ENCODE measurements around the gene APBA2. TPM values are rescaled to one million over a fixed set of nuclear protein-coding genes. Genes with fewer than 3 reads are reported as not detected.
A peak's percentile ranks its signal among the peaks of the same experiment; 100 is the strongest.

The APBA2 gene
- total RNA-seq, 1 donor from 2014 or later: 35.8 TPM

DNA sequence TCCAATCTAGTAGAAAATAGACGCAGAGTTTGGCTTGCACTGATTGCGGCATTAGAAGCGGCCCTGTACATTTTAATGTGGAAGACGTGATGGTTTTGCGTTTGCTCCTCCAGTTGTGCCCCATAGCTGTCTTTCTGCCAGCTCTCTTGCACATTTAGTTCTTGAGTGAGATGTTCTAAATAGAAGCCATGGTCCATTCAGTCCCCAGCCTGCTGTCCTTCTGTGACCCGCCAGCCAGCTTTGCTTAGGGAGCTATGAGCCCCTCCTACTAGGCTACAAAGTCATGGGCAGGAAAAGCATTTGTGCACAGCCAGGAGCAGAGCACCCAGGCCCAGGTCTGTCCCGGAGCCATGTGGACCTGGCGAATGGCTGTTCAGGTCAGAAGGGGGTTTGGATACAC, 50.3 kb downstream of the APBA2 start:
- Histone ChIP-seq H3K36me3 (no peaks in the 10 kb centered on the region), H2AFZ (replicated peaks) (no peak overlapping the region), H3K9ac (no peak overlapping the region), H3K4me1 (no peaks in the 10 kb centered on the region), H3K27me3 (no peaks in the 10 kb centered on the region), H3F3A (ENCODE audit: low read depth) (no peaks in the 10 kb centered on the region), H3K4me2 (no peak overlapping the region), H4K20me1 (ENCODE audit: low read depth) (peaks cover 37% of the 10 kb centered on the region), H3K79me2 (ENCODE audit: low read depth) (peaks cover 7% of the 10 kb centered on the region), H3K4me3 (no peak overlapping the region), H3K27ac (no peak overlapping the region), H3K9me3 (ENCODE audit: low read depth) (no peaks in the 10 kb centered on the region)
- H3K9me3 Mint-ChIP-seq: peaks cover 18% of the 10 kb centered on the region
- peaks cover 3% of the 10 kb centered on the region for H3K27me3 Mint-ChIP-seq (ENCODE audit: insufficient read depth, low read depth)
- H3K4me1 Mint-ChIP-seq: peaks cover 31% of the 10 kb centered on the region
- no peak for DNase-seq (ENCODE audit: low spot score)
- peaks cover 36% of the 10 kb centered on the region for H3K36me3 Mint-ChIP-seq
- no peak overlapping the region for H3K4me3 Mint-ChIP-seq
- TF ChIP-seq, protein P1, sequence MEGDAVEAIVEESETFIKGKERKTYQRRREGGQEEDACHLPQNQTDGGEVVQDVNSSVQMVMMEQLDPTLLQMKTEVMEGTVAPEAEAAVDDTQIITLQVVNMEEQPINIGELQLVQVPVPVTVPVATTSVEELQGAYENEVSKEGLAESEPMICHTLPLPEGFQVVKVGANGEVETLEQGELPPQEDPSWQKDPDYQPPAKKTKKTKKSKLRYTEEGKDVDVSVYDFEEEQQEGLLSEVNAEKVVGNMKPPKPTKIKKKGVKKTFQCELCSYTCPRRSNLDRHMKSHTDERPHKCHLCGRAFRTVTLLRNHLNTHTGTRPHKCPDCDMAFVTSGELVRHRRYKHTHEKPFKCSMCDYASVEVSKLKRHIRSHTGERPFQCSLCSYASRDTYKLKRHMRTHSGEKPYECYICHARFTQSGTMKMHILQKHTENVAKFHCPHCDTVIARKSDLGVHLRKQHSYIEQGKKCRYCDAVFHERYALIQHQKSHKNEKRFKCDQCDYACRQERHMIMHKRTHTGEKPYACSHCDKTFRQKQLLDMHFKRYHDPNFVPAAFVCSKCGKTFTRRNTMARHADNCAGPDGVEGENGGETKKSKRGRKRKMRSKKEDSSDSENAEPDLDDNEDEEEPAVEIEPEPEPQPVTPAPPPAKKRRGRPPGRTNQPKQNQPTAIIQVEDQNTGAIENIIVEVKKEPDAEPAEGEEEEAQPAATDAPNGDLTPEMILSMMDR (IDR thresholded peaks at IDR 0.05): no peak
- no peak for TF ChIP-seq EZH2 (IDR thresholded peaks at IDR 0.05)
- TF ChIP-seq EZH2phosphoT487 (IDR thresholded peaks at IDR 0.05): no peak
- H3K27ac Mint-ChIP-seq: peak overlapping the region; percentile 23

GRCh38 chr15:28936481-28936881, 50.7 kb downstream of the APBA2 start:
- TF ChIP-seq EZH2phosphoT487 (IDR thresholded peaks at IDR 0.05) (no peak), EZH2 (IDR thresholded peaks at IDR 0.05) (no peak)
- TF ChIP-seq, protein P1 (IDR thresholded peaks at IDR 0.05): no peak
- H3K9me3 ChIP-seq (ENCODE audit: low read depth): no peaks in the 10 kb centered on the region
- no peak overlapping the region for H3K4me2 ChIP-seq
- H3F3A ChIP-seq (ENCODE audit: low read depth): no peaks in the 10 kb centered on the region
- H3K4me1 ChIP-seq: no peaks in the 10 kb centered on the region
- DNase-seq (ENCODE audit: low spot score): no peak
- peaks cover 37% of the 10 kb centered on the region for H4K20me1 ChIP-seq (ENCODE audit: low read depth)
- H2AFZ ChIP-seq (replicated peaks): no peak overlapping the region
- H3K4me3 ChIP-seq: no peak overlapping the region
- H3K4me1 Mint-ChIP-seq: peaks cover 31% of the 10 kb centered on the region
- no peak overlapping the region for H3K27ac Mint-ChIP-seq
- no peaks in the 10 kb centered on the region for H3K27me3 ChIP-seq
- H3K36me3 ChIP-seq: no peaks in the 10 kb centered on the region
- H3K9ac ChIP-seq: no peak overlapping the region
- peaks cover 3% of the 10 kb centered on the region for H3K27me3 Mint-ChIP-seq (ENCODE audit: insufficient read depth, low read depth)
- H3K4me3 Mint-ChIP-seq: no peak overlapping the region
- H3K27ac ChIP-seq: no peak overlapping the region
- H3K36me3 Mint-ChIP-seq: peaks cover 35% of the 10 kb centered on the region
- H3K9me3 Mint-ChIP-seq: peaks cover 15% of the 10 kb centered on the region
- peaks cover 7% of the 10 kb centered on the region for H3K79me2 ChIP-seq (ENCODE audit: low read depth)

- Histone ChIP-seq H2AFZ (replicated peaks) (no peak overlapping the region), H3K27me3 (no peaks in the 10 kb centered on the region), H3K4me3 (no peak overlapping the region), H3K27ac (no peak overlapping the region), H3K9me3 (ENCODE audit: low read depth) (no peaks in the 10 kb centered on the region), H3K9ac (no peak overlapping the region), H3K79me2 (ENCODE audit: low read depth) (peaks cover 7% of the 10 kb centered on the region), H3K4me2 (no peak overlapping the region), H4K20me1 (ENCODE audit: low read depth) (peaks cover 34% of the 10 kb centered on the region), H3K36me3 (no peaks in the 10 kb centered on the region), H3F3A (ENCODE audit: low read depth) (no peaks in the 10 kb centered on the region), H3K4me1 (no peaks in the 10 kb centered on the region)
- Mint-ChIP-seq H3K4me1 (peaks cover 31% of the 10 kb centered on the region), H3K4me3 (no peak overlapping the region), H3K36me3 (peaks cover 33% of the 10 kb centered on the region), H3K27me3 (ENCODE audit: insufficient read depth, low read depth) (peaks cover 3% of the 10 kb centered on the region), H3K27ac (no peak overlapping the region), H3K9me3 (peaks cover 9% of the 10 kb centered on the region)
- TF ChIP-seq EZH2 (IDR thresholded peaks at IDR 0.05): no peak
- TF ChIP-seq EZH2phosphoT487 (IDR thresholded peaks at IDR 0.05): no peak
- TF ChIP-seq, protein P1 (IDR thresholded peaks at IDR 0.05): no peak
- DNase-seq (ENCODE audit: low spot score): no peak
These were observed 51.5 kb downstream of the APBA2 start for GRCh38 chr15:28937271-28937670.
